A549 (cell line): Measurements from ENCODE around the gene CPN1. TPM values are rescaled to one million over a fixed set of nuclear protein-coding genes. Genes with fewer than 3 reads are reported as not detected.

Experiments
- ATAC-seq, 2 experiments: fragments of 200-7000 bp in 1 of 2; fragments of >200 bp in 1 of 2; cut with Nextera tagmentation in 1 of 2; cut with Tn5 transposase in 1 of 2; 3 replicates each; pipeline versions ENCODE4 v1.8.0 to v1.9.1; 2018 to 2020; ENCODE audit warnings: mild to moderate bottlenecking in 1 of 2, moderate library complexity in 1 of 2
- CTCF ChIA-PET: fragments of 300-600 bp; sonication (Branson Sonifier 250); formaldehyde crosslinking; extraction: SDS; loops from one replicate; lab custom pipeline; 2021; ENCODE audit warnings: antibody characterized with exemption, inconsistent platforms; lab: Yijun Ruan, JAX
- POLR2A ChIA-PET: fragments of 350-600 bp; formaldehyde crosslinking; extraction: SDS; loops from one replicate; lab custom pipeline; 2021; ENCODE audit warnings: antibody characterized with exemption, inconsistent platforms; lab: Yijun Ruan, JAX
- DNase-seq, 2 experiments: peaks; one replicate each; pipeline versions ENCODE4 v3.0.0 to v3.0.0-alpha.2; 2011 to 2016; ENCODE audit warnings: low read depth in 1 of 2, low spot score in 1 of 2
- FAIRE-seq: peaks from 2 replicates; lab custom pipeline; 2011; peaks lifted over from hg19 to GRCh38; lab: Jason Lieb, UNC
- H3K27ac ChIP-seq, 2 experiments: fragments of >200 bp; sonication (Bioruptor Twin); formaldehyde crosslinking; 3 replicates each; pipeline ENCODE4 v1.5.1; 2016 to 2017
- H3K4me1 ChIP-seq: fragments of >200 bp; sonication (Bioruptor Twin); formaldehyde crosslinking; 3 replicates; pipeline ENCODE4 v1.6.1; 2016
- H3K4me2 ChIP-seq: fragments of >200 bp; sonication (Bioruptor Twin); formaldehyde crosslinking; 3 replicates; pipeline ENCODE4 v1.6.1; 2016
- H3K4me3 ChIP-seq: fragments of >200 bp; sonication (Bioruptor Twin); formaldehyde crosslinking; 3 replicates; pipeline ENCODE4 v1.5.1; 2016
- H3K9me3 ChIP-seq: fragments of >200 bp; sonication (Bioruptor Twin); formaldehyde crosslinking; 3 replicates; pipeline ENCODE4 v1.6.1; 2016
- BHLHE40 ChIP-seq: IDR thresholded peaks from 2 replicates; pipeline ENCODE4 v1.6.1; 2012; ENCODE audit warnings: low read depth, low read length, inconsistent platforms
- CEBPB ChIP-seq, 2 experiments: fragments of >200 bp in 1 of 2; sonication (Bioruptor Twin) in 1 of 2; formaldehyde crosslinking in 1 of 2; IDR thresholded peaks; 2 replicates each; pipeline ENCODE4 v1.6.1; 2012 to 2016
- CHD2 ChIP-seq: fragments of 150-350 bp; IDR thresholded peaks from 2 replicates; pipeline ENCODE4 v1.6.1; 2014; ENCODE audit warnings: low read length; ENCODE audit not compliant: partially characterized antibody
- CHD4 ChIP-seq: fragments of 200-600 bp; sonication (generic); IDR thresholded peaks from 2 replicates; pipeline ENCODE4 v1.6.1; 2016; ENCODE audit warnings: antibody characterized with exemption, mild to moderate bottlenecking, borderline replicate concordance
- E2F6 ChIP-seq: IDR thresholded peaks from 2 replicates; pipeline ENCODE4 v1.6.1; 2012; ENCODE audit warnings: low read depth, borderline replicate concordance
- EHF ChIP-seq: fragments of 250-450 bp; sonication (Bioruptor Pico); IDR thresholded peaks from 2 replicates; pipeline ENCODE4 v1.5.0; 2020; ENCODE audit warnings: mild to moderate bottlenecking
- EP300 ChIP-seq, 2 experiments: fragments of >200 bp; sonication (Bioruptor Twin); formaldehyde crosslinking; IDR thresholded peaks; 2 replicates in 1 of 2; 3 replicates in 1 of 2; pipeline ENCODE4 v1.6.1; 2016 to 2017
- FOSB ChIP-seq: fragments of 250-450 bp; sonication (Bioruptor Pico); IDR thresholded peaks from 2 replicates; pipeline ENCODE4 v1.5.0; 2020; ENCODE audit warnings: mild to moderate bottlenecking, moderate library complexity
- FOSL2 ChIP-seq, 2 experiments: fragments of 450-650 bp in 1 of 2; fragments of >200 bp in 1 of 2; sonication (Bioruptor Twin) in 1 of 2; formaldehyde crosslinking; IDR thresholded peaks; 2 replicates each; pipeline versions ENCODE4 v1.5.0 to v1.6.1; 2016 to 2020; ENCODE audit warnings: mild to moderate bottlenecking in 1 of 2, moderate library complexity in 1 of 2
- FOXS1 ChIP-seq: fragments of 250-450 bp; sonication (Bioruptor Pico); IDR thresholded peaks from 2 replicates; pipeline ENCODE4 v1.5.0; 2020; ENCODE audit warnings: mild to moderate bottlenecking, moderate library complexity
- HMGXB4 ChIP-seq: fragments of 250-450 bp; sonication (Bioruptor Pico); IDR thresholded peaks from 2 replicates; pipeline ENCODE4 v1.5.0; 2021; ENCODE audit warnings: mild to moderate bottlenecking, moderate library complexity, borderline replicate concordance
- JUNB ChIP-seq: fragments of >200 bp; sonication (Bioruptor Twin); formaldehyde crosslinking; IDR thresholded peaks from 2 replicates; pipeline ENCODE4 v1.6.1; 2016
- KDM1A ChIP-seq: fragments of 200-600 bp; sonication (generic); IDR thresholded peaks from 2 replicates; pipeline ENCODE4 v1.6.1; 2016; ENCODE audit warnings: low read depth, mild to moderate bottlenecking
- NPAS2 ChIP-seq: fragments of 250-450 bp; sonication (Bioruptor Pico); IDR thresholded peaks from 2 replicates; pipeline ENCODE4 v1.8.0; 2022; ENCODE audit warnings: mild to moderate bottlenecking, moderate library complexity, borderline replicate concordance
- PBX3 ChIP-seq: IDR thresholded peaks from 2 replicates; pipeline ENCODE4 v1.6.1; 2012
- PHF8 ChIP-seq: fragments of 200-600 bp; sonication (generic); IDR thresholded peaks from 2 replicates; pipeline ENCODE4 v1.6.1; 2016; ENCODE audit warnings: low read depth, mild to moderate bottlenecking, antibody characterized with exemption, moderate library complexity, borderline replicate concordance
- POLR2A ChIP-seq: IDR thresholded peaks from 2 replicates; pipeline ENCODE4 v1.6.1; 2012; ENCODE audit warnings: mild to moderate bottlenecking, low read length
- RAD21 ChIP-seq, 2 experiments: fragments of >200 bp in 1 of 2; sonication (Bioruptor Twin) in 1 of 2; formaldehyde crosslinking in 1 of 2; IDR thresholded peaks in 1 of 2; conservative IDR thresholded peaks in 1 of 2; 2 replicates in 1 of 2; 3 replicates in 1 of 2; pipeline ENCODE4 v1.6.1; 2012 to 2018; ENCODE audit warnings: inconsistent platforms in 1 of 2
- RCOR1 ChIP-seq: fragments of 150-350 bp; IDR thresholded peaks from 2 replicates; pipeline ENCODE4 v1.6.1; 2014; ENCODE audit warnings: antibody characterized with exemption, low read length, low read depth
- TP53 ChIP-seq: fragments of 250-450 bp; sonication (Bioruptor Pico); IDR thresholded peaks from 2 replicates; pipeline ENCODE4 v1.5.0; 2021; ENCODE audit warnings: mild to moderate bottlenecking, moderate library complexity
- ZC3H11A ChIP-seq: fragments of 450-650 bp; IDR thresholded peaks from 2 replicates; pipeline ENCODE4 v1.6.1; 2014; ENCODE audit warnings: antibody characterized with exemption, mild to moderate bottlenecking
- ZFP36 ChIP-seq: fragments of 450-650 bp; IDR thresholded peaks from 2 replicates; pipeline ENCODE4 v1.6.1; 2014; ENCODE audit warnings: borderline replicate concordance; ENCODE audit not compliant: partially characterized antibody
- WGBS: methylation state at CpG from one replicate; pipeline ENCODE4 v1.1.6; 2017; ENCODE audit errors: missing lambda C conversion rate; 5-methylcytosine and 5-hydroxymethylcytosine counted together
- polyA minus RNA-seq: library from RNA; depleted of rRNA, polyadenylated mRNA; stranded (reverse); fragments of >200 nt; gene quantifications from 2 replicates; pipeline ENCODE4 v1.2.3, GENCODE V29; 2011; rRNA and poly(A)+ RNA removed
- polyA plus RNA-seq, 4 experiments: library from polyadenylated mRNA; depleted of rRNA in 3 of 4; stranded (reverse); fragments of >200 nt; fragmentation: RNase III in 1 of 4; extraction: RNeasy Plus Mini Kit Qiagen cat#74134 plus additional on column Dnase treatment in 1 of 4; gene quantifications; 2 replicates in 3 of 4; 3 replicates in 1 of 4; pipeline ENCODE4 v1.2.3, GENCODE V29; 2011 to 2017
- TF ChIP-seq, protein P1 (sequence below): IDR thresholded peaks from 2 replicates; pipeline ENCODE4 v1.6.1; 2012
- TF ChIP-seq, protein P2 (sequence below): fragments of >200 bp; sonication (Bioruptor Twin); formaldehyde crosslinking; IDR thresholded peaks from 3 replicates; pipeline ENCODE4 v1.5.1; 2016

The CPN1 gene
- polyA plus RNA-seq (2011; rRNA removed) (3.2 TPM in 2 replicates), polyA plus RNA-seq (2017; fragmentation: RNase III; extraction: RNeasy Plus Mini Kit Qiagen cat#74134 plus additional on column Dnase treatment) (0.29 to 0.62 TPM (median 0.52 TPM) in 3 replicates), polyA minus RNA-seq (2.2 and 3.3 TPM in 2 replicates)
- 0.85 and 1.0 TPM in 2 replicates for polyA plus RNA-seq (2012; cell fraction: cytosol; rRNA removed)
- 1.3 TPM in 2 replicates for polyA plus RNA-seq (2012; cell fraction: nucleus; rRNA removed)

DNA sequence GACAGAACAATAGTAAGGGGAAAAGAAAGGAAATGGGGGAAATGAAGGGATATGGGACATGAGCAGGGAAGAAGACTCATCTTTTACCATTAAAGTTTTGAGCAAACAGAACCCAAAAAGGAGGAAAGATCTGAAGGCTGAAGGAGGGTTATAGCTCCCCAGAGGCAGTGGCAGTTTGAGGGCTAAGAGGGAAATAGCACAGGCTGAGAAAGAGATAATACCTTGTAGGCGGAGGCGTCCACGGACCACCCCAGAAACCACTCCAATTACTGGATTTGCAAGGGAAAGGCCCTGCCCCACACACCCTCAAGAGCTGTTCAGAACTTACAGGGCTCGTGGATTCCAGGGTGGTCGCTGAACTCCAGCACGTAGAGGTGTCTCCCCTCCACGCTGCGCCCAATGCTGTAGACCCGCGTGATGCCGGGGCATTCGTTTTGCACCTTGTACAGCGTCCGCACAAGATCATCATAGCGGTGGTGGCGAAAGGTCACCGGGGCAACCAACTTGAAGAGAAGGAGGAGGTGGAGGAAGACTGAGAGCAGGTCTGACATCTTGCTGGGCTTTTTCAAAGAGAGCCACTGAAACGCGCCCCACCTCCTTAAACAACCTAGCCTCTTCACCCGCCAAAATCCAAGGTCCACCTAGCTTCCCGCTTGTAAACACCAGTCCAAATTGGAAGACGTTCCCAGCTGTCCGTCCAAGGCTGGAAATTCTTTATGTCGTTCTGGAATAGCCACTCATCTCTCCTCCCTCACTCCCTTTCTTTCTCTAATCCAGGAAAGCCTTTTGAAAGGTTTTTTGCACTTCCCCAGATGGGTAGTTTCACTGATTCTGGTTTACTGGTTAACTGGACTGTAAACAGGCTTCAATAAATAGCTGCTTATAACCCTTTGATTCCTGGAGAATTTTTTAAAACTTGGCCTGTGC, at the start of gene CPN1:
Gene CPN1 (minus strand): TSS at position 795 of the 927 bp plus-strand sequence. CDS start 244 bp downstream, at position 551.
- Histone ChIP-seq H3K9me3 (no peaks in the 10 kb centered on the region), H3K4me1 (peaks cover 13% of the 10 kb centered on the region; the same call in 2 of the 3 replicates), H3K4me2 (peak within 1 kb of the TSS; percentile 45), H3K4me3 (no peak within 1 kb of the TSS), H3K27ac (no peak within 1 kb of the TSS)
- ATAC-seq (no peak; a peak in 3 of 6 replicates), DNase-seq (no peak), FAIRE-seq (peak; percentile 43)
- TF ChIP-seq E2F6 (no peak), FOSB (CRISPR knock-in tag) (no peak), PBX3 (no peak), BHLHE40 (no peak), EHF (CRISPR knock-in tag) (no peak), ZFP36 (no peak), EP300 (IDR thresholded peaks at IDR 0.05) (no peak), CHD2 (no peak), NPAS2 (CRISPR knock-in tag) (no peak), FOSL2 (IDR thresholded peaks at IDR 0.05) (no peak), FOSL2 (CRISPR knock-in tag; IDR thresholded peaks at IDR 0.05) (no peak)
- TF ChIP-seq, protein P1, sequence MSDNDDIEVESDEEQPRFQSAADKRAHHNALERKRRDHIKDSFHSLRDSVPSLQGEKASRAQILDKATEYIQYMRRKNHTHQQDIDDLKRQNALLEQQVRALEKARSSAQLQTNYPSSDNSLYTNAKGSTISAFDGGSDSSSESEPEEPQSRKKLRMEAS, result no peak
- ChIA-PET CTCF (interaction anchor here (0.6 kb wide), 1 partner anchor 74 kb away, joined by 4 read pairs; no protein-coding TSS in a partner anchor), POLR2A (no interaction called here)
- WGBS, result 67% methylated on average over 24 of the region's 24 CpGs

DNA sequence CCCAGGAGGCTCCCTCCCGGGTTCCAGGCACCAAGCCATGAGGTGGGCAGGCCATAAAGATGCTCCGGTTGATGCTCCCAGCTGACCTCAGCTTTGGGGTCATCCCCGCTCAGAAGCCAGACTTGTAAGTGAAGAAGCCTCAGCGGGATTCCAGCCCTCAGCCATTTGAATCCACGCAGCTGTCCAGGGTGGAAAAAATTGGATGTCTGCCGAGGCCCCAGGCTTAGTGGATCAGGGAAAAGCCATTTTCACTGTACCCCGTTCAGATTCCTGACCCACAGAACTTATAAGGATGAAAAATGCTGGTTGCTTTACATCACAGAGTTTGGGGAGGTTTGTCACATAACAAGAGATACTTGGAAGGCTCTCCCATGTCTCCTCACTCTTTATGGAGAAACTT, 49.2 kb upstream of the CPN1 start:
- no peak overlapping the region for H3K4me3 ChIP-seq
- FAIRE-seq (no peak), ATAC-seq (no peak)
- TF ChIP-seq CHD4, result no peak
- no peak for TF ChIP-seq JUNB
- no peak for TF ChIP-seq FOXS1 (CRISPR knock-in tag)
- TF ChIP-seq PHF8, result no peak
- no peak for TF ChIP-seq ZC3H11A
- TF ChIP-seq CEBPB (IDR thresholded peaks at IDR 0.05), result no peak
- TF ChIP-seq POLR2A, result no peak
- no peak for TF ChIP-seq HMGXB4 (CRISPR knock-in tag)
- TF ChIP-seq KDM1A, result no peak
- TF ChIP-seq E2F6, result no peak
- TF ChIP-seq RCOR1, result no peak
- no peak for TF ChIP-seq BHLHE40
- TF ChIP-seq RAD21 (conservative IDR thresholded peaks at IDR 0.05 in 1 of 2, IDR thresholded peaks at IDR 0.05 in 1 of 2), result no peak
- TF ChIP-seq, protein P2, sequence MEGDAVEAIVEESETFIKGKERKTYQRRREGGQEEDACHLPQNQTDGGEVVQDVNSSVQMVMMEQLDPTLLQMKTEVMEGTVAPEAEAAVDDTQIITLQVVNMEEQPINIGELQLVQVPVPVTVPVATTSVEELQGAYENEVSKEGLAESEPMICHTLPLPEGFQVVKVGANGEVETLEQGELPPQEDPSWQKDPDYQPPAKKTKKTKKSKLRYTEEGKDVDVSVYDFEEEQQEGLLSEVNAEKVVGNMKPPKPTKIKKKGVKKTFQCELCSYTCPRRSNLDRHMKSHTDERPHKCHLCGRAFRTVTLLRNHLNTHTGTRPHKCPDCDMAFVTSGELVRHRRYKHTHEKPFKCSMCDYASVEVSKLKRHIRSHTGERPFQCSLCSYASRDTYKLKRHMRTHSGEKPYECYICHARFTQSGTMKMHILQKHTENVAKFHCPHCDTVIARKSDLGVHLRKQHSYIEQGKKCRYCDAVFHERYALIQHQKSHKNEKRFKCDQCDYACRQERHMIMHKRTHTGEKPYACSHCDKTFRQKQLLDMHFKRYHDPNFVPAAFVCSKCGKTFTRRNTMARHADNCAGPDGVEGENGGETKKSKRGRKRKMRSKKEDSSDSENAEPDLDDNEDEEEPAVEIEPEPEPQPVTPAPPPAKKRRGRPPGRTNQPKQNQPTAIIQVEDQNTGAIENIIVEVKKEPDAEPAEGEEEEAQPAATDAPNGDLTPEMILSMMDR, result no peak
- no peak for TF ChIP-seq TP53 (CRISPR knock-in tag)
- TF ChIP-seq, all 56 proteins: peak for 0
- ChIA-PET CTCF (interaction anchor here (1.0 to 1.3 kb wide), 2 partner anchors 13 to 44 kb away, joined by 3 read pairs; no protein-coding TSS in a partner anchor), POLR2A (no interaction called here)
- 57% methylated on average over 7 of the region's 7 CpGs for WGBS
- Histone ChIP-seq H3K9me3 (0 out of 3 replicates have a peak, but pooled peaks cover 3% of the 10 kb centered on the region), H3K4me2 (no peak overlapping the region), H3K27ac (no peak overlapping the region), H3K4me1 (no peaks in the 10 kb centered on the region)
- no peak for DNase-seq
